Activated CD8-positive, alpha-beta memory T cell treated with anti-CD3 and anti-CD28 coated beads, Interleukin-2, amount 50 U/mL, for 48 hours (primary cell): Measurements from ENCODE around the gene PAX7.

Source experiments
- DNase-seq: peaks from one replicate; pipeline ENCODE4 v3.0.0-alpha.2; 2020

The PAX7 gene

GRCh38 chr1:18619467-18619835, 11.2 kb upstream of the PAX7 start:
- no peak for DNase-seq

GRCh38 chr1:18628511-18628910, 2.1 kb upstream of the PAX7 start:
- no peak for DNase-seq

GRCh38 chr1:18629659-18630510, 761 bp upstream of the PAX7 start:
- DNase-seq: no peak

GRCh38 chr1:18631496-18632217, 1.0 kb downstream of the PAX7 start:
- DNase-seq: no peak

- DNase-seq: no peak
Observed at GRCh38 chr1:18632218-18632588, 1.6 kb downstream of the PAX7 start.

GRCh38 chr1:18632783-18633421, 2.3 kb downstream of the PAX7 start:
- no peak for DNase-seq

GRCh38 chr1:18633422-18634155, 2.9 kb downstream of the PAX7 start:
- DNase-seq: no peak

- DNase-seq: no peak
Observed at GRCh38 chr1:18634276-18634675, 3.6 kb downstream of the PAX7 start.

GRCh38 chr1:18635070-18635577, 4.5 kb downstream of the PAX7 start:
- no peak for DNase-seq

GRCh38 chr1:18635891-18636595, 5.4 kb downstream of the PAX7 start:
- no peak for DNase-seq

- DNase-seq: no peak
Observed at GRCh38 chr1:18636596-18637508, 6.2 kb downstream of the PAX7 start.

- DNase-seq: no peak
Observed at GRCh38 chr1:18637511-18637960, 6.9 kb downstream of the PAX7 start.

- DNase-seq: no peak
Observed at GRCh38 chr1:18637962-18638834, 7.6 kb downstream of the PAX7 start.

- no peak for DNase-seq
Observed at GRCh38 chr1:18638835-18639364, 8.3 kb downstream of the PAX7 start.

- no peak for DNase-seq
Observed at GRCh38 chr1:18639368-18640055, 8.9 kb downstream of the PAX7 start.

- no peak for DNase-seq
Observed at GRCh38 chr1:18640228-18641004, 9.8 kb downstream of the PAX7 start.

- no peak for DNase-seq
Observed at GRCh38 chr1:18641005-18641941, 10.6 kb downstream of the PAX7 start.
